GM12892 (cell line): Measurements from ENCODE around the gene SLC18A3.

Experiments used
- POLR2A ChIP-seq: IDR thresholded peaks from 2 replicates; pipeline ENCODE4 v1.6.1; 2011; ENCODE audit warnings: low read depth, low read length, control low read depth
- POLR2AphosphoS5 ChIP-seq: IDR thresholded peaks from 2 replicates; pipeline ENCODE4 v1.6.1; 2011; ENCODE audit warnings: low read depth, low read length, control low read depth
- TAF1 ChIP-seq: IDR thresholded peaks from 2 replicates; pipeline ENCODE4 v1.6.1; 2011; ENCODE audit warnings: low read depth, mild to moderate bottlenecking, control low read depth, low read length, borderline replicate concordance

DNA sequence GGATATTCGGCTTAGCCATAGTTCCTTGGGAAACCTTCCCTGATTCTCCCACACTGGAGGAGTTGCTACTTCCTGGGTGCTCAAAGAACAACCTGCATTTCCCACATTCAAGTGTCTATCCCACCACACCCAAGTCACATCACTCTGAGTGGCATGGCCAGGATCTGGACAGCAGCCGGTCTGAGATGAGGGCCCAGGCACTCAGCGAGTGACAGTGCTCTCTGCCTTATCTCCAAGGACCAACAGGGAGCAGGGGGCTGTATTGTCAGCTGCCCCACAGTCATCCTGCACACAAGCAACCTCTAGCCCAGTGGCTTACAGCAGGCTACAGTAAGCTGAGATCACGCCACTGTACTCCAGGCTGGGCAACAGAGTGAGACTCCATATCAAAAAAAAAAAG, 16.1 kb upstream of the SLC18A3 start:
- TF ChIP-seq POLR2A = no peak
- no peak for TF ChIP-seq POLR2AphosphoS5
- no peak for TF ChIP-seq TAF1
